Temporal lobe (tissue), 1 donor: ENCODE measurements around the gene KLRF2. TPM values are rescaled to one million over a fixed set of nuclear protein-coding genes. Genes with fewer than 3 reads are reported as not detected.

Experiments
- total RNA-seq: library from RNA; depleted of rRNA; stranded (reverse); fragments of >200 nt; gene quantifications from one replicate; pipeline ENCODE4 v1.2.3, GENCODE V29; 2014

Gene KLRF2
- total RNA-seq, 1 donor from 2014 or later = not detected

Other genes with a start within 250 kb of the KLRF2 start
- 9.1 TPM for gene CLEC2D, start 211.8 kb upstream of the KLRF2 start, total RNA-seq
- not detected for gene CLECL1, start 148.4 kb upstream of the KLRF2 start, total RNA-seq
- 0.25 TPM for gene CD69, start 120.6 kb upstream of the KLRF2 start, total RNA-seq
- not detected for gene KLRF1, start 54.0 kb upstream of the KLRF2 start, total RNA-seq
- gene CLEC2B, start 12.1 kb upstream of the KLRF2 start, total RNA-seq = 3.7 TPM
- 0.25 TPM for gene CLEC2A, start 50.9 kb downstream of the KLRF2 start, total RNA-seq
- gene CLEC12A, start 89.9 kb downstream of the KLRF2 start, total RNA-seq = 0.25 TPM
- not detected for gene CLEC1B, start 117.6 kb downstream of the KLRF2 start, total RNA-seq
- not detected for gene CLEC12B, start 129.1 kb downstream of the KLRF2 start, total RNA-seq
- not detected for gene CLEC9A, start 149.2 kb downstream of the KLRF2 start, total RNA-seq
- gene CLEC1A, start 217.5 kb downstream of the KLRF2 start, total RNA-seq = 0.98 TPM
- gene CLEC7A, start 248.7 kb downstream of the KLRF2 start, total RNA-seq = 0.74 TPM